ENCODE measurements around the gene PARG.
"Not testable (repeated sequence)": the region's sequence is repeated elsewhere in the genome, so short reads cannot be mapped to it uniquely, and the experiment has no call there.

The PARG gene

DNA sequence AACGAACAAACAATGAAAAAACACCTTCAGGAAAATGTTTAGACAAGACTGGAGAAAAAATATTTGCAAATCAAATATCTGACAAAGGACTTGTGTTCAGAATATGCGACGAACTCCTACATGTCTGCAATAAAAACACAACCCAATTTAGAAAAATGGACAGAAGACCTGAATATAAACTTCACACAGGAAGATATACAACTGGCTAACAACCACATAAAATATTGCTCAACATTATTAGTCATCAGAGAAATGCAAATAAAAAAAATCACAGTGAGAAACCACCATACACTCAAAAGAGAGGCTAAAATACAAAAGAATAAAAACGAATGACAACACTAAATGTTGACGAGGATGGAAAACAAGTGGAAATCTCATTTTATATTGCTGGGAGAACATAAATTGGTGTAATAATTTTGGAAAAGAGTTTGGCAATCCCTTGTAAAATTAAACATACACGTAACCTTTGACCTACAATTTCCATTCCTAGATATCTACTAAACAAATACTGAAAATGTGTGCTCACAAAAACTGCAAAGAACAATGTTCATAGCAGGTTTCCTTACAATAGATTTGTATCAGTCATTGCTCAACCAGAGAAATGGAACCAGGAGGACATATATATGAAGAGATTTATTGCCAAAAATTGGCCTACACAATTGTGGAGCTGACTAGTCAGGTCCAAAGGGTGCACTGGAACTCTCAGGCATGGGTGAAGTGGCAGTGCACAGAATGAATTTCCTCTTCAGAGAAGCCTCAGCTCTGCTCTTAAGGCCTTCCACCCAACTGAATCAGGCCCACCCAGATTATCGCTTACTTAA lies 96.8 kb downstream of the PARG start:
- TF ChIP-seq, protein P1, sequence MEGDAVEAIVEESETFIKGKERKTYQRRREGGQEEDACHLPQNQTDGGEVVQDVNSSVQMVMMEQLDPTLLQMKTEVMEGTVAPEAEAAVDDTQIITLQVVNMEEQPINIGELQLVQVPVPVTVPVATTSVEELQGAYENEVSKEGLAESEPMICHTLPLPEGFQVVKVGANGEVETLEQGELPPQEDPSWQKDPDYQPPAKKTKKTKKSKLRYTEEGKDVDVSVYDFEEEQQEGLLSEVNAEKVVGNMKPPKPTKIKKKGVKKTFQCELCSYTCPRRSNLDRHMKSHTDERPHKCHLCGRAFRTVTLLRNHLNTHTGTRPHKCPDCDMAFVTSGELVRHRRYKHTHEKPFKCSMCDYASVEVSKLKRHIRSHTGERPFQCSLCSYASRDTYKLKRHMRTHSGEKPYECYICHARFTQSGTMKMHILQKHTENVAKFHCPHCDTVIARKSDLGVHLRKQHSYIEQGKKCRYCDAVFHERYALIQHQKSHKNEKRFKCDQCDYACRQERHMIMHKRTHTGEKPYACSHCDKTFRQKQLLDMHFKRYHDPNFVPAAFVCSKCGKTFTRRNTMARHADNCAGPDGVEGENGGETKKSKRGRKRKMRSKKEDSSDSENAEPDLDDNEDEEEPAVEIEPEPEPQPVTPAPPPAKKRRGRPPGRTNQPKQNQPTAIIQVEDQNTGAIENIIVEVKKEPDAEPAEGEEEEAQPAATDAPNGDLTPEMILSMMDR (IDR thresholded peaks at IDR 0.05; ENCODE audit: low read depth, low read length, missing control alignments), result no peak
- H3K4me3 ChIP-seq (replicated peaks; ENCODE audit: low read depth, low read length), result no peak overlapping the region
- DNase-seq (ENCODE audit: extremely low read depth, low read depth), result no peak

DNA sequence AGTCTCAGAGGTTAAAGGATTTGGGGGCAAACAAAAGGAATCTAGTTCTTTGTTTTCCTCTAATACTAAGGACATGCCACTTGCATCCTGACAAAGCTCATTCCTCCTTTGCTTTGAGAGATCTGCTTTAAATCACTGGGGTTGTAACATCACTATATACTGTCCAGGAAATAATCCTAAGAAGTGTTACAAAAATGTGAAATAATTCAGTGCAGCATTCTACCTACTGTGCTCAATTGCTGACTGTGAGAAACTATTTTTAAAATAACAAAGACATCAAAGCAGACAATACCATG lies 99.5 kb downstream of the PARG start:
- not testable (repeated sequence) for DNase-seq (ENCODE audit: extremely low read depth, low read depth); H3K4me3 ChIP-seq (replicated peaks; ENCODE audit: low read depth, low read length)

DNA sequence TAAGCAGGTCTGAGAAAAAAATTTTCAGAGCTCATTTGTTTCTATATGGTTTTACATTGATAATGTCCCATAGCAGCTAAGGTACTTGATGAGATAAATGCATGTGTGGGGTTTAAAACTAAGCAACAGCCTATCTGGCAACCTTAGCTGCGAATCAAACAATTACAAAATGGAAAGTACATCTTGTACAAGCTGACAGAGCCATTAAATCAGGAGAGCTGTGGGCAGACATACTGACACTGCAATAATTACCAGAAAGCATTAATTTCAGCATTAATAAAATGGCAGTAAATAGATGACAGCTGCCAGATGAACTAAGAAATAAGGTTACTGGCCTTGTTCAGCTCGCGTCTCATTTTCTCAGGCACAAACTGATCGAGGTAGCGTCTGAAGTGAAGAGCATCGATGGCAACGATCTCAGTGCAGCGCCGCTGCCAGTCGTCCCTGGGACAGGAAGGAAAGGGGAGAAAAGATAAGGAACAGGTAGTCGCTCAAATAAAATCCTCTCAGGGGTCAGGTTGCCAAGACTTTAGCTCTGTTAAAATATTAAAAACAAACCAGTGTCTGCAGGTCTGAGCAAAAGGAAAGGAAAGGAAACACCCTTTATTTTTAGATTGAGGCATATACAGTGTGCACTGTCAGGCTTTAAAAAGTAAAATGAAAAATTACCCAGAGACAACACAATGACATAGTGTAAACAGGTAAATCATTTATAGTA lies 100.1 kb downstream of the PARG start:
- DNase-seq (ENCODE audit: extremely low read depth, low read depth), result no peak
- TF ChIP-seq, protein P1 (IDR thresholded peaks at IDR 0.05; ENCODE audit: low read depth, low read length, missing control alignments), result no peak
- no peak overlapping the region for H3K4me3 ChIP-seq (replicated peaks; ENCODE audit: low read depth, low read length)

DNA sequence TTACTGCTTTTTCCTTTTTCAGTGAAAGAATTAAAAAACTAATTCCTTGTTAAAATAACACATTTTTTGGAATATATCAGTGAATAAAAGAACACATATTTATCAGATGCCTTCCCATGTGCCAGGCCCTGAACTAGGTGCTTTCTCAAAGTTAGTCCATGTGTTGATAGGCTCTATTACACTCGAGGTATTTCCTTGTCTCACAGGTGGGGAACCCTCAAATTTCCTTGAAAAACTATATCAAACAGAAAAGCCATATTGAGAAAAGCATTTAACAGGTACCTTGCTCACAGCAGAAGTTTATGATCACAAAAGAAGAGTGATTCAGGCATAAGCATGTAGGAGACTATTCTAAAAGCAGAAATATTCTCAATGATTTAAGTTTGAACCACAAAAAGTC lies 104.1 kb downstream of the PARG start:
- DNase-seq (ENCODE audit: extremely low read depth, low read depth), result no peak
- no peak overlapping the region for H3K4me3 ChIP-seq (replicated peaks; ENCODE audit: low read depth, low read length)
- TF ChIP-seq, protein P1 (IDR thresholded peaks at IDR 0.05; ENCODE audit: low read depth, low read length, missing control alignments), result no peak

DNA sequence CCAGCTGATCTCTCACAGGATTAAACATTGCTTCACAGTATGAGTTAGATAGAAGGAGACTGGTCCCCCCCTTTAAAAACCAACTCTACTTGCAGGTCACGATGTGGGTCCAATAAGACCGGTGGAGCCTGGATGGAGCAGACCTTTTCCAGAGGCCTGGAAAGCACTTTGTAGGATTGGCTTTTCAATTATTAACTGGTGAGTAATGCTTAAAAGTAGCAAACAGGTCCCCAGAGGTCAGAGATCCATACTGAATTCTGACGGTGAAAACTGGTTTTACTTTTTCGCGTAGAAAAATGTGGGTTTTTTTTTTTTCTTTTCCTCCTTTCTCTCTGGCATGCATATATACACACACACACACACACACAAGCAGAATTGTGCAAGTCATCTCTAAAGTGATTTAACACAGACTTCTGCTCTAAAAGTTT lies 104.8 kb downstream of the PARG start:
- TF ChIP-seq, protein P1 (IDR thresholded peaks at IDR 0.05; ENCODE audit: low read depth, low read length, missing control alignments), result no peak
- no peak overlapping the region for H3K4me3 ChIP-seq (replicated peaks; ENCODE audit: low read depth, low read length)
- DNase-seq (ENCODE audit: extremely low read depth, low read depth), result no peak

DNA sequence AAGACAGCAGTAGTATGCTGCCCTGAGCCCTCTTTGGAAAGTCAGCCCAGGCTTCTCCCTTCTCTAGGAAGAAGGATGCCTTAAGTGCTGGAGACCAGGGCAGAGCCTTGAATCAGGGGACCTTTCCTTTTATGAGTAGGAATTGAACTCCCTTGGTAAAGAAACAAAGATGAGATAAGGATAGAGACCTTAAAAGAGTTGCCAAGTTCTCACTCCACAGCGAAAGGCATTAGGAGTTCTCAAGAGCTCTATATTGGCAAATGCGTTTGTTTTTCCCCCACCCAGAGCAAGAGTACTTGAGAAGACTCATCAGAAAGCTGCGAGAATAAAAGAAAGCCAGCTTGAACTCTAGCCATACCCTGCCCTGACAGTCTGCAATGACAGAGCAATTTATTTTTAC lies 106.9 kb downstream of the PARG start:
- no peak for DNase-seq (ENCODE audit: extremely low read depth, low read depth)
- H3K4me3 ChIP-seq (replicated peaks; ENCODE audit: low read depth, low read length), result no peak overlapping the region
- TF ChIP-seq, protein P1 (IDR thresholded peaks at IDR 0.05; ENCODE audit: low read depth, low read length, missing control alignments), result no peak

DNA sequence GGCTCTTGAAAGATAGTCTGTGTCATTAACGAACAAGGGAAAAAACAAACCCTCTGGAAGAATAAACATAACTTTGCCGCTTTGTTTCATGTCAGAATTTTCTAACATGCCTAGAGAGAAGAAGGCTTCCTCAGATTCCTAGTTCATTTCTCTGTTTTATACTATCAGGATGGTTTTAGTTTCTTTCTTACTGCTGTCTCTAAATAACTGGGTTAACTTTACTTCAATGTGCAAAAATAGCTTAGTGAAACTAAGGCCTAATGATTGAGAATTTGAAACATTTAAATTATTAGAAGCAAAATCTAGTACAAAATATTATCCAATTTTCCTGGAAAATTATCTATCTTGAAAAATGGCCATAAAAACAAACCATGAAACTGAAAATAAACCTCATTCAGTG lies 107.6 kb downstream of the PARG start:
- TF ChIP-seq, protein P1 (IDR thresholded peaks at IDR 0.05; ENCODE audit: low read depth, low read length, missing control alignments), result no peak
- no peak for DNase-seq (ENCODE audit: extremely low read depth, low read depth)
- H3K4me3 ChIP-seq (replicated peaks; ENCODE audit: low read depth, low read length), result no peak overlapping the region
